ENCODE results near the gene LGALS16. TPM values are rescaled to one million over a fixed set of nuclear protein-coding genes. Genes with fewer than 3 reads are reported as not detected.
"Not testable (repeated sequence)": the region's sequence is repeated elsewhere in the genome, so short reads cannot be mapped to it uniquely, and the experiment has no call there.

Gene LGALS16
- total RNA-seq, 1 experiment from 2014 or later: not detected

GRCh38 chr19:39671739-39672363 lies 16.1 kb downstream of the LGALS16 start:
- no peaks in the 10 kb centered on the region for H3K79me2 ChIP-seq (ENCODE audit: low read depth)
- H4K20me1 ChIP-seq (ENCODE audit: insufficient read depth): no peaks in the 10 kb centered on the region
- H3K4me3 ChIP-seq: no peak overlapping the region
- peak in 1 of 2 experiments; percentile 42 for DNase-seq
- H3K36me3 ChIP-seq (ENCODE audit: low read depth): no peaks in the 10 kb centered on the region
- H3K27me3 ChIP-seq (ENCODE audit: insufficient read depth, low read depth): peaks cover 24% of the 10 kb centered on the region; the same call in 1 of the 2 replicates
- no peaks in the 10 kb centered on the region for H3K9me3 ChIP-seq (ENCODE audit: insufficient read depth, low read depth)
- no peak overlapping the region for H2AFZ ChIP-seq
- no peaks in the 10 kb centered on the region for H3K9me2 ChIP-seq (ENCODE audit: insufficient read depth)
- no peak overlapping the region for H3K27ac ChIP-seq
- H3K4me2 ChIP-seq: no peak overlapping the region
- POLR2A ChIA-PET (ENCODE audit: unreplicated experiment): no interaction called here
- CTCF ChIA-PET: no interaction called here
- no TSS peak for BruUV-seq (replicated peaks)
- TF ChIP-seq CTCF (conservative IDR thresholded peaks at IDR 0.05) (peak; percentile 71), EZH2 (IDR thresholded peaks at IDR 0.05; ENCODE audit: low read depth) (no peak)
- no peaks in the 10 kb centered on the region for H3K4me1 ChIP-seq (replicated peaks; ENCODE audit: insufficient read depth)
- H3F3A ChIP-seq (ENCODE audit: insufficient read depth, low read depth): no peaks in the 10 kb centered on the region
- intact Hi-C loops (cut with micrococcal nuclease; ENCODE audit: unreplicated experiment): loop anchor here (1.0 to 5.0 kb wide), 2 partner anchors 121 to 170 kb away; no protein-coding TSS in a partner anchor

GRCh38 chr19:39672473-39672872 lies 16.8 kb downstream of the LGALS16 start:
- no peaks in the 10 kb centered on the region for H3K9me3 ChIP-seq (ENCODE audit: insufficient read depth, low read depth)
- H3K27ac ChIP-seq: no peak overlapping the region
- no peak for DNase-seq
- H3K36me3 ChIP-seq (ENCODE audit: low read depth): no peaks in the 10 kb centered on the region
- BruUV-seq (replicated peaks): no TSS peak
- no peaks in the 10 kb centered on the region for H3K79me2 ChIP-seq (ENCODE audit: low read depth)
- no peak overlapping the region for H3K4me3 ChIP-seq
- no peaks in the 10 kb centered on the region for H4K20me1 ChIP-seq (ENCODE audit: insufficient read depth)
- H3K4me2 ChIP-seq: no peak overlapping the region
- H2AFZ ChIP-seq: no peak overlapping the region
- H3F3A ChIP-seq (ENCODE audit: insufficient read depth, low read depth): no peaks in the 10 kb centered on the region
- ChIA-PET POLR2A (ENCODE audit: unreplicated experiment) (no interaction called here), CTCF (interaction anchor here (1.0 kb wide), 1 partner anchor 173 kb away, joined by 3 read pairs; no protein-coding TSS in a partner anchor)
- H3K4me1 ChIP-seq (replicated peaks; ENCODE audit: insufficient read depth): no peaks in the 10 kb centered on the region
- intact Hi-C loops (cut with micrococcal nuclease; ENCODE audit: unreplicated experiment): loop anchor here (1.0 to 5.0 kb wide), 2 partner anchors 121 to 170 kb away; no protein-coding TSS in a partner anchor
- no peaks in the 10 kb centered on the region for H3K9me2 ChIP-seq (ENCODE audit: insufficient read depth)
- TF ChIP-seq CTCF (conservative IDR thresholded peaks at IDR 0.05) (no peak), EZH2 (IDR thresholded peaks at IDR 0.05; ENCODE audit: low read depth) (no peak)
- H3K27me3 ChIP-seq (ENCODE audit: insufficient read depth, low read depth): peaks cover 20% of the 10 kb centered on the region; the same call in 1 of the 2 replicates

GRCh38 chr19:39673862-39674261 lies 18.1 kb downstream of the LGALS16 start:
- CTCF ChIA-PET: interaction anchor here (0.6 to 1.2 kb wide), 5 partner anchors 96 to 297 kb away, joined by 3 to 8 read pairs (median 3); partner anchors contain the start of genes FBL and PSMC4
- H3K9me2 ChIP-seq (ENCODE audit: insufficient read depth); H2AFZ ChIP-seq; H3K4me2 ChIP-seq; H3K4me1 ChIP-seq (replicated peaks; ENCODE audit: insufficient read depth); H3K36me3 ChIP-seq (ENCODE audit: low read depth); BruUV-seq (replicated peaks); H3K79me2 ChIP-seq (ENCODE audit: low read depth); DNase-seq; H3K4me3 ChIP-seq; H3F3A ChIP-seq (ENCODE audit: insufficient read depth, low read depth); H4K20me1 ChIP-seq (ENCODE audit: insufficient read depth); H3K27ac ChIP-seq; H3K9me3 ChIP-seq (ENCODE audit: insufficient read depth, low read depth): not testable (repeated sequence)
- POLR2A ChIA-PET (ENCODE audit: unreplicated experiment): interaction anchor here (0.6 to 0.7 kb wide), 2 partner anchors 116 to 238 kb away, joined by 3 to 6 read pairs; no protein-coding TSS in a partner anchor
- intact Hi-C loops (cut with micrococcal nuclease; ENCODE audit: unreplicated experiment): loop anchor here (5.0 kb wide), 1 partner anchor 168 kb away; no protein-coding TSS in a partner anchor
- H3K27me3 ChIP-seq (ENCODE audit: insufficient read depth, low read depth): peaks cover 20% of the 10 kb centered on the region; the same call in 1 of the 2 replicates

All from PC-9 (cell line).